Measurements from ENCODE around the gene CUBN. TPM values are rescaled to one million over a fixed set of nuclear protein-coding genes. Genes with fewer than 3 reads are reported as not detected.

Gene CUBN
- total RNA-seq, 2 donors from 2014 or later, result 0.75 to 1.3 TPM

DNA sequence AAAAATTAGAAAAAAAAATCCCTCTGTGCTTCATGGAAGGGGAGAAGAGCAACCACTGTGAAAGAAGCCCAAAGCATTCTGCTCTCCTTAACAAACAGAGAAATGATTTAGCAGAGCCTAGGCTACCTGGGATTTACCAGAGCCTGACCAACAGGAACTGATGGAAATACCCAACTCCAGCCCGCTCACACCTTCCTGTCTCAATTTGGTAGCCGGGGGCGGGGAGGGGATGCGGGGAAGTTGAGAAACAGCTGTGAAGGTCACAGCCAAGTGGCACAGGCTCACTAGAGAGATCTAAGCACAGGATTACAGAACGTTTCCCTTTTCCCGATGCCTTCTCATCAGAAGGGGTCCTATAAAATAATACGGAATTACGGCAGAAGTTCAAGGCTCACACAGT, 330.0 kb downstream of the CUBN start:
- Histone ChIP-seq H3K9ac (ENCODE audit: extremely low read depth, low read length, poor library complexity, severe bottlenecking) (no peak overlapping the region), H3K9me3 (ENCODE audit: control insufficient read depth, low read length) (peaks cover 8% of the 10 kb centered on the region), H3K36me3 (ENCODE audit: control insufficient read depth, insufficient read depth, low read length) (peaks cover 10% of the 10 kb centered on the region), H3K27me3 (ENCODE audit: control insufficient read depth, insufficient read depth, low read length, poor library complexity, severe bottlenecking) (no peaks in the 10 kb centered on the region), H3K4me1 (ENCODE audit: control insufficient read depth, insufficient read depth, low read length) (no peaks in the 10 kb centered on the region), H3K4me3 (ENCODE audit: low read length) (no peak overlapping the region), H3K27ac (ENCODE audit: low read depth, low read length) (no peak overlapping the region)
- Mint-ChIP-seq H3K4me3 (no peak overlapping the region), H3K9me3 (peaks cover 16% of the 10 kb centered on the region), H3K4me1 (peaks cover 7% of the 10 kb centered on the region), H3K27me3 (ENCODE audit: insufficient read depth) (no peaks in the 10 kb centered on the region), H3K36me3 (ENCODE audit: low read depth) (peaks cover 16% of the 10 kb centered on the region), H3K27ac (peak overlapping the region; percentile 68)
- TF ChIP-seq CTCF (conservative IDR thresholded peaks at IDR 0.05), result no peak
- DNase-seq, result peak; percentile 67
- 92% methylated on average over 4 to 8 of the region's 8 CpGs for WGBS, 2 experiments (ENCODE audit: insufficient coverage in 1 of 2, insufficient read length in 1 of 2)

DNA sequence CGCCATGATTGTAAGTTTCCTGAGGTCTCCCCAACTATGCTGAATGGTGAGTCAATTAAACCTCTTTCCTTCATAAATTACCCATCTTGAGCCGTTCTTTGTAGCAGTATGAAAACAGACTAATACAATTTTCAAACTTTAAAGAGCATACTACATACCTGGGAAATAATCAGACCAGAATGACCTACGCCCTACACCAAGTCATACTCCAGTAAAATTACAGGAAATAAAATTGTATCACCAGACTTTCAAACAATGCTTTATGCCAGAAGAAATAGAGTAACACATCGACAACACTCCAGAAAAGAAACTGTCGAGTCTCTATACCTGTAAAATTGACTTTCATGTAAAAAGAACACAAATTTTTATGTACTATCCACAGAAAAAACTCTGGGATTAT, 331.0 kb downstream of the CUBN start:
- H3K4me3 ChIP-seq (ENCODE audit: low read length), result no peak overlapping the region
- no peak for DNase-seq
- H3K27ac Mint-ChIP-seq, result no peak overlapping the region
- no peak overlapping the region for H3K4me3 Mint-ChIP-seq
- H3K27me3 ChIP-seq (ENCODE audit: control insufficient read depth, insufficient read depth, low read length, poor library complexity, severe bottlenecking), result no peaks in the 10 kb centered on the region
- H3K4me1 Mint-ChIP-seq, result peaks cover 7% of the 10 kb centered on the region
- H3K9ac ChIP-seq (ENCODE audit: extremely low read depth, low read length, poor library complexity, severe bottlenecking), result no peak overlapping the region
- H3K4me1 ChIP-seq (ENCODE audit: control insufficient read depth, insufficient read depth, low read length), result no peaks in the 10 kb centered on the region
- H3K27ac ChIP-seq (ENCODE audit: low read depth, low read length), result no peak overlapping the region
- peaks cover 13% of the 10 kb centered on the region for H3K36me3 Mint-ChIP-seq (ENCODE audit: low read depth)
- WGBS, 2 experiments (ENCODE audit: insufficient coverage in 1 of 2, insufficient read length in 1 of 2), result 90 to 92% methylated on average over 4 to 5 of the region's 5 CpGs
- H3K27me3 Mint-ChIP-seq (ENCODE audit: insufficient read depth), result no peaks in the 10 kb centered on the region
- no peak for TF ChIP-seq CTCF (conservative IDR thresholded peaks at IDR 0.05)
- peaks cover 6% of the 10 kb centered on the region for H3K9me3 ChIP-seq (ENCODE audit: control insufficient read depth, low read length)
- H3K9me3 Mint-ChIP-seq, result peaks cover 11% of the 10 kb centered on the region
- peaks cover 8% of the 10 kb centered on the region for H3K36me3 ChIP-seq (ENCODE audit: control insufficient read depth, insufficient read depth, low read length)

GRCh38 chr10:16795410-16796073, 334.1 kb downstream of the CUBN start:
- H3K27ac ChIP-seq (ENCODE audit: low read depth, low read length), result no peak overlapping the region
- H3K9me3 Mint-ChIP-seq, result peaks cover 9% of the 10 kb centered on the region
- TF ChIP-seq CTCF (conservative IDR thresholded peaks at IDR 0.05), result no peak
- no peak overlapping the region for H3K4me3 Mint-ChIP-seq
- H3K4me1 Mint-ChIP-seq, result peaks cover 7% of the 10 kb centered on the region
- no peak overlapping the region for H3K9ac ChIP-seq (ENCODE audit: extremely low read depth, low read length, poor library complexity, severe bottlenecking)
- no peaks in the 10 kb centered on the region for H3K4me1 ChIP-seq (ENCODE audit: control insufficient read depth, insufficient read depth, low read length)
- WGBS, 2 experiments (ENCODE audit: insufficient coverage in 1 of 2, insufficient read length in 1 of 2), result 85 to 100% methylated on average over 2 to 9 of the region's 9 CpGs
- peaks cover 8% of the 10 kb centered on the region for H3K9me3 ChIP-seq (ENCODE audit: control insufficient read depth, low read length)
- no peaks in the 10 kb centered on the region for H3K27me3 Mint-ChIP-seq (ENCODE audit: insufficient read depth)
- no peak overlapping the region for H3K27ac Mint-ChIP-seq
- DNase-seq, result no peak
- peaks cover 24% of the 10 kb centered on the region for H3K36me3 Mint-ChIP-seq (ENCODE audit: low read depth)
- no peaks in the 10 kb centered on the region for H3K27me3 ChIP-seq (ENCODE audit: control insufficient read depth, insufficient read depth, low read length, poor library complexity, severe bottlenecking)
- H3K36me3 ChIP-seq (ENCODE audit: control insufficient read depth, insufficient read depth, low read length), result peaks cover 12% of the 10 kb centered on the region
- H3K4me3 ChIP-seq (ENCODE audit: low read length), result no peak overlapping the region

Data from endodermal cell (in vitro differentiated cells).